HG03457 (cell line): Measurements from ENCODE around the gene TDRD12.
"Not testable (repeated sequence)": the region's sequence is repeated elsewhere in the genome, so short reads cannot be mapped to it uniquely, and the experiment has no call there.

Experiments used
- ATAC-seq: cut with Tn5 transposase; IDR thresholded peaks from one replicate; pipeline ENCODE4 v1.9.1; 2021; ENCODE audit warnings: moderate number of reproducible peaks; ENCODE audit not compliant: unreplicated experiment

TDRD12 gene

GRCh38 chr19:32865326-32865725 lies 145.8 kb downstream of the TDRD12 start:
- ATAC-seq = no peak

- no peak for ATAC-seq
These were observed 146.5 kb downstream of the TDRD12 start for GRCh38 chr19:32866061-32866460.

DNA sequence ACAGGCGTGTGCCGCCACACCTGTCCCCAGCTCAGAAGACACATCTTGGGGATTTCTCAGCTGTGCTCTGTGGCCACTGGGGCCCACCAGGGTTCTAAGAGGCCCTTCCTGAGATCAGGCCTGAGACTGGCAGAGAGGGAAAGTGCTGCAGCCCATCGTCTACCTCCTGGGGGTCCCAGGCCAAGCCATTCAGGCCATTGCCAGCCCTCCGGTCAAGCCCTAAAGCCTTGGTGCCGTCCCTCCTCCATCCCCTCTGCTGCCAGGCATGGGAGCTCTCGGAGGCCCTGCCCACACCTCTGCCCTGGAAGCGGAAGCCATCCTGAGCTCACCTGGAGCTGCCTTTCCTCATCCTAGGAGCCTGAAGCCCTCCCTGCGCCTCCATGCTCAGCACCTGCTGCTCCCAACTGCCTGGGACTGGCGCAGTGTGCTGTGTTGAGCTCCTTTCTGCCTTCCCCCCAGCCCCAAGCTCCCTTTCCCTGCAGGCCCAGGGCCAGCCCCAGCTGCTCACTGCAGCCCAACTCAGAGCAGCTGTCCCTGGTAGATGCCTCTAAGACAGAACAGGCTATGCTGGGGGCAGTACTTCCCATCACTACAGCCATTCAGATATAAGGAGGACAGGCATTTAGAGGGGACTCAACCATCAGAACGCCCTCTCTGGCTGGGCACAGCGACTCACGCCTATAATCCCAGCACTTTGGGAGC lies 147.1 kb downstream of the TDRD12 start:
- no peak for ATAC-seq

DNA sequence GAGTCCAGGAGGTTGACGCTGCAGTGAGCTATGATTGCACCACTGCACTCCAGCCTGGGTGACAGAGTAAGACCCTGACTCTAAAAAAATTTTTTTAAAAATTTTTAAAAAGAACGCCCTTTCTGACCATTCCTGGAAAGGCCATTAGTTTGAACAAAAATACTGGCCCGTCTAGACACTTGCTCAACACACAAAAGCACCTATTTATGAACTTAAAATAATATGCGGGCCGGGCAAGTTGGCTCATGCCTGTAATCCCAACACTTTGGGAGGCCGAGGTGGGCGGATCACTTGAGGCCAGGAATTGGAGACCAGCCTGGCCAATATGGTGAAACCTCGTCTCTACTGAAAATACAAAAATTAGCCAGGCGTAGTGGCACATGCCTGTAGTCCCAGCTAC lies 147.9 kb downstream of the TDRD12 start:
- ATAC-seq = not testable (repeated sequence)

DNA sequence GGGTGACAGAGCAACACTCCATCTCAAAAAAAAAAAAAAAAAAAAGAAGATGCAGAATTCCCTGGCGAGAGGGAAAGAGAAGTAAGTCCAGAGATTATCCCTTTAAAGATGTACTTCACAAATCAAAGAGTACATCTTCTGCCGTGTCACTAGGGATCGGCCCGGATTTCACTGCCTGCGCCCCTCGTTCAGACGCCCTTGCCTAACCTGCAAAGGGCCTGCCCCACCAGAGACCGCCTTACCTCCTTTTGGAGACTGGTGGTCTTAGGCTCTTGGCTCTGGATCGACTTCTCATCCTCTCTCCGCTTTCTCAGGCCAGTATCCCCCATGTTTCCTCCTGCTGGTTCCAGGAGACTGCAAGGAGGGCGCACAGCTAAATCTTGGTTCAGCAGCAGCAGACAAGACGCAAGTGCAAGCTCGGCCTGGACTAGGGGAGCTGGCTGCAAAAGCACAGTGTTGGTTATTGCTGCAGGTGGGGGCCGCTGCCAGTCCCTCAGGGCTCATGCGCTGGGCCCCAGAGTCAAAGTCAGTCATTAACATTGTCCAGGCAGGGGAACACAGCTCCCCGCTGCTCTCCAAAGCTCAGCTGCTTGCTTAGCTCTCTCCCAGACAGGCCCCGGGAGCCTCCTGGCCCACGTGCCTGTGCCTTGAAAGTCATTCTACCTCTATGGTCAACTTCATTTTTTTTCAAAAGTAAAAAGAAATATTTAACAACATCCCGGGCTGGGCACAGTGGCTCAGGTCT lies 148.8 kb downstream of the TDRD12 start:
- ATAC-seq = no peak

DNA sequence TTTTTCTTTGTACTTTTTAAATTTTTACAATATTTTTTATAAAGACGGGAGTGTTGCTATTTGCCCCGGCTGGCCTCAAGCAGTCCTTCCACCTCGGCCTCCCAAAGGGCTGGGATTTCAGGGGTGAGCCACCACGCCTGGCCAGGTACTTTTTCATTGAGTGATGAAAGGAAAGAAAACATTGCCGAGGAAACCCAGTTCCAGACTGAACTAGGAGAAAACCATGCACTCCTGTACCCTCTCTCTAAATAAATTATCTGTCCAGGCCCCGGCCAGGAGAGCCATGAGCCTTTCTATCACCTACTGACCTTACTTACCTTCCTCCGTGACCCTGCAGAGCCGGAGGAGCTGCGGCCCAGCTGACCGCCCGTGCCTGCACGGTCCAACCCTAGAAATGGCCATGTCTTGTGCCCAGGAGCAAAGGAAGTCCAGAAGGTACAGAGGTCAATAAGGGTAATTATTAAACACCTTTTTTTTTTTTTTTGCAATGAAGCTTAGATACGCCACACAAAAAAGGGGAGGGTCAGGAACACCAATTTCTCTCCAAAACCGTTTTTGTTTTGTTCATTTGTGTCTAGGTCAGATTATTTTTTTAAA lies 149.9 kb downstream of the TDRD12 start, which contains the start of gene SLC7A9:
TSS of gene SLC7A9 (minus strand) at position 399 of the 597 bp plus-strand sequence. CDS start 1,233 bp downstream, outside the sequence.
- ATAC-seq = no peak

GRCh38 chr19:32869966-32870573 lies 150.5 kb downstream of the TDRD12 start:
- ATAC-seq = no peak

DNA sequence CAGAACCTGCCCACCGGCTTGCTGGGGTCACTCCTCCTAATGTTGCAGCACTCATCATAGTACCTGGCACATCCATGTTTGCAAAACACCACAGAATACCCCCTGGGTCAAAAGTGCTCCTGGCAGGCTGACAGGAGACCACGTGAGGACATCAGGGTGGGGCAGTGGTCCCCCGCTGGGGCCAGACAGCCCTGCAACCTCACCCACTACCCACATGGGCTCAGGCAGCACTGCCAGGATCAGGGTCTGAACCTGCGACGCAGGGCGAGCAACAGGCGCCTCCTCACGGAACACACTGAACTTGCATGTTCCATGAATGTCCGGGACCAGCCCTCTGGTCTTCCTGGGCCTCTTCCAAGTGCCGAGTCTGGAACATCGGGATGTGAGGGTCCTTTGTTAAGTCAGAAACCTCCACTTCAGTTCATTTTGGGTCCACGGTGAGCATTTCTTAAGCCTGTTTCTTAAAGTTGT lies 151.4 kb downstream of the TDRD12 start:
- no peak for ATAC-seq

GRCh38 chr19:32872391-32872790 lies 152.8 kb downstream of the TDRD12 start:
- no peak for ATAC-seq

DNA sequence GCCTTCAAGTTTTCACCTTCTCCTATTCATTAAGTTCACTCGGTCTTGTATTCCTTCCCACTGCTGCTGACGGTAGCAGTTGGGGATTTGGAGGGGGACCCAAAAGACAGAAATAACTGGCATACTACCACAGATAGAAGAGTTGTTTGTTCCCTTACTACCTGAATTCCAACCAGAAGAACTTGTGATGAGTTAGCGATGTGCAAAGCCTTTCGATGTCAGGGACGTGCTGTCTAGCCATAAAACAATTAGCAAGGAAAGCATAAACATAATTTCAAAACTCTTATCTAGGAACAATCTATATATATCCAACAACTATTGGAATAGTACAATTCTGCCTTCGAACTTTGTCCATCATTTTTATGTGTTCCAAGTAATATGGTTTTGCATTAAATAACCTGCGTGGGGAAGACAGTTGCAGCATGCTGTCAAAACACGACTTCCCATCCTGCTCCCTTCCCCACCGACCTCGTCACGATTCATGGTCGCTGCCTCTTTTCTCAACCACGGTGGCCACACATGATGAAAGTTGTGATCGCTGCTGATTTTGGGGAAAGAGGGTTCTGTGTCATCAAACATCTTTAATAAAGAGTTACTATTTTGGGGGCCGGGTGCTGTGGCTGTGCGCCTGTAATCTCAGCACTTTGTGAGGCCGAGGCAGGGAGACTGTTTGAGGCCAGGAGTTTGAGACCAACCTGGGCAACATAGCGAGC lies 153.8 kb downstream of the TDRD12 start:
- ATAC-seq = no peak

DNA sequence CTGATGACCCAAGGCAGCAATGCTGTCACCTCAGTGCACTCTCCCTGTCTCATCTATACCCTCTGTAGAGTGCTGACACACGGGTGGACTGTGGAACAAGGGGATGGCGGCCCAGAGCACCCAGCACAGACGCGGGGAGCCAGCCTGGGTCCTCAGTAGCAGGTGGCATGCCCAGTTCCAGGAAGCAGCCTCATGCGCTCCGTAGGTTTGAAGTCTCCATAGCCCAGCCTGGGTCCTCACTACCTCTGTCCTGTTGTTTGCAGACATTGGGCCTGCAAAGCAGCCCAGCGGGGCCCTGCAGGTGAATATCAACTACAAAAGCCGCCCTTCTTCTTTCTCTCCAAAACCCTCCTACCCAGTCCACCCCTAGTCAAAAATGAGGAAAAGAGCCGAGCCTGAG lies 155.0 kb downstream of the TDRD12 start:
- no peak for ATAC-seq

GRCh38 chr19:32875428-32875827 lies 155.9 kb downstream of the TDRD12 start:
- ATAC-seq = no peak

GRCh38 chr19:32876236-32876918 lies 156.8 kb downstream of the TDRD12 start:
- no peak for ATAC-seq

- ATAC-seq = no peak
These were observed 157.3 kb downstream of the TDRD12 start for GRCh38 chr19:32876919-32877285.
